ENCODE results near the gene CDH4. TPM values are rescaled to one million over a fixed set of nuclear protein-coding genes. Genes with fewer than 3 reads are reported as not detected.

The CDH4 gene
- total RNA-seq, 1 experiment from 2014 or later: not detected

DNA sequence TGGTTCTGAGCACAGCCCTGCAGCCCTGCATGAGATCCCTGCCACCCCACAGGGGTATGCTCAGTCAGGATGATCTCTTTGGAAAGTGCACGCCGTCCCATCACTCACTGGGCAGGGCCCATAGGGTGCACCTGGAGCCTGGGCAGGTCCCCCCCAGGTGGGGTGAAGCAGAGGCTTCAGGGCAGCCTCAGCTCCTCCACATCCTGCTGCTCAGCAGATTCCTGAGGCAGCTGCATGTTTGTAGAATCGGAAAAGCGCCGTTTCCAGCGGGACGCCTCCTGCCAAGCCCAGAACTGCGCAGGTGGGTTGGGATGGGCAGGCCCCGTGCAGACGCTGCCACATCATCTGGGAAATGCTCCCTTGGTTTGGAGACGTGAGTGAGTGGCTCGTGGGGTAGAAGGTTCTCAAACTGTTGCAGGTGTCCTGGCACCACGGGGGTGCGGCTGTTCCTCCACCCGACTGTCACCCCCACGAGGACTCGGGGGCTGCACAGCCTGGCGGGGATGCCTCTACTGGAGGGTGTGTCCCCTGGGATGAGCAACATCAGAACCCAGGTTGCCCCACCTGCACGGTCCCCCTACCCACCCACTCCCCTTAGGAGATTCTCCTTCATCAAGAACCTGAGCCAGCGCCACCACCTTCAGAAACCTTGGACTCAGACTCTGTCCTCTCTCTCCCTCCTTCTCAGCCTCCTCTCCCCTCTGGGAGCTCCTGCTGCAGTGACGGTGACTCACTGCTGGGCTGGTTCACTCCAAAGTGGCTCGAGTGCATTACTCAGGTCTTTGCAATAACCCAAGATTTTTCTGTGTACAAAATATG is 479.5 kb downstream of the CDH4 start:
- intact Hi-C loops (cut with micrococcal nuclease; ENCODE audit: unreplicated experiment): no loop called here
- Histone ChIP-seq H3K4me3 (ENCODE audit: low read depth, low read length) (no peak overlapping the region), H3K4me1 (no peaks in the 10 kb centered on the region), H3K9me3 (no peaks in the 10 kb centered on the region), H3K36me3 (ENCODE audit: control insufficient read depth, insufficient read depth, low read length) (no peaks in the 10 kb centered on the region), H3K27me3 (replicated peaks; ENCODE audit: control insufficient read depth, insufficient read depth, low read length) (peaks cover 4% of the 10 kb centered on the region; the same call in 1 of the 2 replicates)
- Mint-ChIP-seq H3K4me3 (ENCODE audit: unreplicated experiment) (no peak overlapping the region), H3K27me3 (ENCODE audit: insufficient read depth, unreplicated experiment) (peaks cover 29% of the 10 kb centered on the region), H3K36me3 (ENCODE audit: insufficient read depth, unreplicated experiment) (no peaks in the 10 kb centered on the region), H3K9me3 (ENCODE audit: unreplicated experiment) (no peaks in the 10 kb centered on the region), H3K27ac (ENCODE audit: unreplicated experiment) (no peak overlapping the region), H3K4me1 (ENCODE audit: low read depth, unreplicated experiment) (no peaks in the 10 kb centered on the region)
- no TSS peak for BruUV-seq (replicated peaks)
- ChIA-PET POLR2A (no interaction called here), CTCF (no interaction called here)
- TF ChIP-seq, protein P1, sequence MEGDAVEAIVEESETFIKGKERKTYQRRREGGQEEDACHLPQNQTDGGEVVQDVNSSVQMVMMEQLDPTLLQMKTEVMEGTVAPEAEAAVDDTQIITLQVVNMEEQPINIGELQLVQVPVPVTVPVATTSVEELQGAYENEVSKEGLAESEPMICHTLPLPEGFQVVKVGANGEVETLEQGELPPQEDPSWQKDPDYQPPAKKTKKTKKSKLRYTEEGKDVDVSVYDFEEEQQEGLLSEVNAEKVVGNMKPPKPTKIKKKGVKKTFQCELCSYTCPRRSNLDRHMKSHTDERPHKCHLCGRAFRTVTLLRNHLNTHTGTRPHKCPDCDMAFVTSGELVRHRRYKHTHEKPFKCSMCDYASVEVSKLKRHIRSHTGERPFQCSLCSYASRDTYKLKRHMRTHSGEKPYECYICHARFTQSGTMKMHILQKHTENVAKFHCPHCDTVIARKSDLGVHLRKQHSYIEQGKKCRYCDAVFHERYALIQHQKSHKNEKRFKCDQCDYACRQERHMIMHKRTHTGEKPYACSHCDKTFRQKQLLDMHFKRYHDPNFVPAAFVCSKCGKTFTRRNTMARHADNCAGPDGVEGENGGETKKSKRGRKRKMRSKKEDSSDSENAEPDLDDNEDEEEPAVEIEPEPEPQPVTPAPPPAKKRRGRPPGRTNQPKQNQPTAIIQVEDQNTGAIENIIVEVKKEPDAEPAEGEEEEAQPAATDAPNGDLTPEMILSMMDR (IDR thresholded peaks at IDR 0.05; ENCODE audit: insufficient read depth in 1 of 2, low read depth in 1 of 2, low read length in 1 of 2, severe bottlenecking in 1 of 2, unreplicated experiment in 1 of 2): no peak
- DNase-seq: no peak

GRCh38 chr20:61732511-61733210 is 480.6 kb downstream of the CDH4 start:
- CTCF ChIA-PET: no interaction called here

GRCh38 chr20:61733216-61733615 is 481.2 kb downstream of the CDH4 start:
- CTCF ChIA-PET: no interaction called here
- Mint-ChIP-seq H3K36me3 (ENCODE audit: insufficient read depth, unreplicated experiment) (no peaks in the 10 kb centered on the region), H3K27ac (ENCODE audit: unreplicated experiment) (no peak overlapping the region), H3K27me3 (ENCODE audit: insufficient read depth, unreplicated experiment) (peaks cover 32% of the 10 kb centered on the region), H3K9me3 (ENCODE audit: unreplicated experiment) (no peaks in the 10 kb centered on the region), H3K4me3 (ENCODE audit: unreplicated experiment) (no peak overlapping the region), H3K4me1 (ENCODE audit: low read depth, unreplicated experiment) (no peaks in the 10 kb centered on the region)
- H3K4me1 ChIP-seq: no peaks in the 10 kb centered on the region
- no peak overlapping the region for H3K4me3 ChIP-seq (ENCODE audit: low read depth, low read length)
- no peaks in the 10 kb centered on the region for H3K9me3 ChIP-seq
- TF ChIP-seq, protein P1 (IDR thresholded peaks at IDR 0.05; ENCODE audit: insufficient read depth in 1 of 2, low read depth in 1 of 2, low read length in 1 of 2, severe bottlenecking in 1 of 2, unreplicated experiment in 1 of 2): no peak
- BruUV-seq (replicated peaks): no TSS peak
- POLR2A ChIA-PET: no interaction called here
- intact Hi-C loops (cut with micrococcal nuclease; ENCODE audit: unreplicated experiment): no loop called here
- H3K27me3 ChIP-seq (replicated peaks; ENCODE audit: control insufficient read depth, insufficient read depth, low read length): peaks cover 6% of the 10 kb centered on the region
- no peak for DNase-seq
- H3K36me3 ChIP-seq (ENCODE audit: control insufficient read depth, insufficient read depth, low read length): no peaks in the 10 kb centered on the region

More at GRCh38 chr20:61732511-61733210, 480.6 kb downstream of the CDH4 start:
- intact Hi-C loops (cut with micrococcal nuclease; ENCODE audit: unreplicated experiment): no loop called here
- Mint-ChIP-seq H3K27ac (ENCODE audit: unreplicated experiment) (no peak overlapping the region), H3K4me3 (ENCODE audit: unreplicated experiment) (no peak overlapping the region), H3K4me1 (ENCODE audit: low read depth, unreplicated experiment) (no peaks in the 10 kb centered on the region), H3K36me3 (ENCODE audit: insufficient read depth, unreplicated experiment) (no peaks in the 10 kb centered on the region), H3K27me3 (ENCODE audit: insufficient read depth, unreplicated experiment) (peaks cover 30% of the 10 kb centered on the region), H3K9me3 (ENCODE audit: unreplicated experiment) (no peaks in the 10 kb centered on the region)
- Histone ChIP-seq H3K4me1 (no peaks in the 10 kb centered on the region), H3K27me3 (replicated peaks; ENCODE audit: control insufficient read depth, insufficient read depth, low read length) (peaks cover 6% of the 10 kb centered on the region), H3K4me3 (ENCODE audit: low read depth, low read length) (no peak overlapping the region), H3K36me3 (ENCODE audit: control insufficient read depth, insufficient read depth, low read length) (no peaks in the 10 kb centered on the region), H3K9me3 (no peaks in the 10 kb centered on the region)
- TF ChIP-seq, protein P1 (IDR thresholded peaks at IDR 0.05; ENCODE audit: insufficient read depth in 1 of 2, low read depth in 1 of 2, low read length in 1 of 2, severe bottlenecking in 1 of 2, unreplicated experiment in 1 of 2): no peak
- POLR2A ChIA-PET: no interaction called here
- BruUV-seq (replicated peaks): no TSS peak
- DNase-seq: no peak
